H9 (cell line): Measurements from ENCODE around the gene ZNF474. TPM values are rescaled to one million over a fixed set of nuclear protein-coding genes. Genes with fewer than 3 reads are reported as not detected.

Experiments used
- DNase-seq: peaks from one replicate; pipeline ENCODE4 v3.0.0-alpha.2; 2017
- H2AFZ ChIP-seq: one replicate; pipeline ENCODE4 v1.6.1; 2013; ENCODE audit warnings: mild to moderate bottlenecking, low read length, control low read depth, moderate library complexity
- H2AK5ac ChIP-seq: 2 replicates; pipeline ENCODE4 v1.6.1; 2013; ENCODE audit warnings: low read length, control low read depth, mixed read lengths; ENCODE audit not compliant: insufficient read length
- H2BK120ac ChIP-seq: one replicate; pipeline ENCODE4 v1.6.1; 2013; ENCODE audit warnings: low read depth, mild to moderate bottlenecking, low read length, control low read depth, inconsistent platforms; ENCODE audit not compliant: poor library complexity, severe bottlenecking
- H2BK12ac ChIP-seq: 2 replicates; pipeline ENCODE4 v1.6.1; 2013; ENCODE audit warnings: low read length, control low read depth, mixed read lengths, low read depth; ENCODE audit not compliant: insufficient read length
- H2BK15ac ChIP-seq: 2 replicates; pipeline ENCODE4 v1.6.1; 2013; ENCODE audit warnings: low read depth, low read length, control low read depth
- H2BK20ac ChIP-seq: one replicate; pipeline ENCODE4 v1.6.1; 2013; ENCODE audit warnings: low read depth, mild to moderate bottlenecking, low read length, control low read depth, inconsistent platforms; ENCODE audit not compliant: poor library complexity, severe bottlenecking
- H2BK5ac ChIP-seq: 2 replicates; pipeline ENCODE4 v1.6.1; 2013; ENCODE audit warnings: low read length, control low read depth, mixed read lengths; ENCODE audit not compliant: insufficient read length
- H3K14ac ChIP-seq: 2 replicates; pipeline ENCODE4 v1.6.1; 2013; ENCODE audit warnings: low read length, control low read depth; ENCODE audit not compliant: insufficient read depth
- H3K18ac ChIP-seq: 2 replicates; pipeline ENCODE4 v1.6.1; 2013; ENCODE audit warnings: low read depth, mild to moderate bottlenecking, mixed read lengths, low read length, control low read depth; ENCODE audit not compliant: insufficient read length
- H3K23ac ChIP-seq: 2 replicates; pipeline ENCODE4 v1.6.1; 2013; ENCODE audit warnings: low read length, control low read depth, mixed read lengths, low read depth; ENCODE audit not compliant: insufficient read length
- H3K23me2 ChIP-seq: 2 replicates; pipeline ENCODE4 v1.6.1; 2013; ENCODE audit warnings: low read depth, mild to moderate bottlenecking, mixed read lengths, low read length, control low read depth; ENCODE audit not compliant: insufficient read length, poor library complexity, severe bottlenecking
- H3K27ac ChIP-seq: 2 replicates; pipeline ENCODE4 v1.5.1; 2013; ENCODE audit warnings: low read length, control low read depth, mixed read lengths, low read depth; ENCODE audit not compliant: insufficient read length
- H3K27me3 ChIP-seq: 2 replicates; pipeline ENCODE4 v1.6.1; 2013; ENCODE audit warnings: low read length, control low read depth, inconsistent platforms; ENCODE audit not compliant: insufficient read depth
- H3K4ac ChIP-seq: 2 replicates; pipeline ENCODE4 v1.6.1; 2013; ENCODE audit warnings: low read depth, mild to moderate bottlenecking, control low read depth, inconsistent platforms, low read length, moderate library complexity
- H3K4me1 ChIP-seq: 2 replicates; pipeline ENCODE4 v1.6.1; 2013; ENCODE audit warnings: low read length, control low read depth, inconsistent platforms; ENCODE audit not compliant: insufficient read depth
- H3K4me2 ChIP-seq: 2 replicates; pipeline ENCODE4 v1.6.1; 2013; ENCODE audit warnings: low read length, control low read depth, mixed read lengths; ENCODE audit not compliant: insufficient read length, insufficient read depth
- H3K56ac ChIP-seq: 2 replicates; pipeline ENCODE4 v1.6.1; 2013; ENCODE audit warnings: low read depth, mild to moderate bottlenecking, mixed read lengths, low read length, control low read depth; ENCODE audit not compliant: insufficient read length
- H3K79me1 ChIP-seq: 2 replicates; pipeline ENCODE4 v1.6.1; 2013; ENCODE audit warnings: low read depth, mild to moderate bottlenecking, moderate library complexity, low read length, control low read depth, inconsistent platforms; ENCODE audit not compliant: insufficient read depth, poor library complexity, severe bottlenecking
- H3K79me2 ChIP-seq: 2 replicates; pipeline ENCODE4 v1.6.1; 2013; ENCODE audit warnings: low read length, control low read depth, inconsistent platforms; ENCODE audit not compliant: insufficient read depth
- H3K9ac ChIP-seq: 2 replicates; pipeline ENCODE4 v1.6.1; 2013; ENCODE audit warnings: low read length, control low read depth, mixed read lengths; ENCODE audit not compliant: insufficient read length; ENCODE audit errors: extremely low read depth
- H3K9me3 ChIP-seq: one replicate; pipeline ENCODE4 v1.6.1; 2013; ENCODE audit warnings: low read depth, low read length, inconsistent platforms; ENCODE audit not compliant: control insufficient read depth
- H3T11ph ChIP-seq: one replicate; pipeline ENCODE4 v1.6.1; 2013; ENCODE audit warnings: mild to moderate bottlenecking, low read length, control low read depth, inconsistent platforms
- H4K20me1 ChIP-seq: one replicate; pipeline ENCODE4 v1.6.1; 2013; ENCODE audit not compliant: control insufficient read depth, insufficient read length, insufficient read depth
- H4K5ac ChIP-seq: 2 replicates; pipeline ENCODE4 v1.6.1; 2013; ENCODE audit warnings: low read depth, mild to moderate bottlenecking, mixed read lengths, low read length, control low read depth; ENCODE audit not compliant: insufficient read length
- H4K8ac ChIP-seq: replicated peaks from 2 replicates; pipeline ENCODE4 v1.6.1; 2013; ENCODE audit warnings: low read length, control low read depth, mixed read lengths, low read depth; ENCODE audit not compliant: insufficient read length
- H4K91ac ChIP-seq: 2 replicates; pipeline ENCODE4 v1.6.1; 2013; ENCODE audit warnings: low read depth, mild to moderate bottlenecking, moderate library complexity, mixed read lengths, low read length, control low read depth; ENCODE audit not compliant: insufficient read length
- H3K27ac Mint-ChIP-seq, 3 experiments: 2 replicates in 2 of 3; 3 replicates in 1 of 3; pipeline ENCODE4 v1.8.0; 2020 to 2021; ENCODE audit warnings: mixed read lengths in 3 of 3, mild to moderate bottlenecking in 1 of 3, moderate library complexity in 1 of 3
- H3K27me3 Mint-ChIP-seq: 2 replicates; pipeline ENCODE4 v1.8.0; 2021; ENCODE audit warnings: low read depth, mild to moderate bottlenecking, moderate library complexity, mixed read lengths
- H3K36me3 Mint-ChIP-seq, 3 experiments: 2 replicates in 2 of 3; 3 replicates in 1 of 3; pipeline ENCODE4 v1.8.0; 2020 to 2021; ENCODE audit warnings: low read depth in 3 of 3, mixed read lengths in 3 of 3; ENCODE audit not compliant: insufficient read depth in 1 of 3
- H3K4me1 Mint-ChIP-seq, 2 experiments: 2 replicates each; pipeline ENCODE4 v1.8.0; 2020; ENCODE audit warnings: mixed read lengths in 2 of 2
- H3K4me3 Mint-ChIP-seq, 2 experiments: 2 replicates in 1 of 2; 3 replicates in 1 of 2; pipeline ENCODE4 v1.8.0; 2020 to 2021; ENCODE audit warnings: mild to moderate bottlenecking in 2 of 2, mixed read lengths in 2 of 2, moderate library complexity in 1 of 2
- H3K9me3 Mint-ChIP-seq, 2 experiments: 2 replicates in 1 of 2; 3 replicates in 1 of 2; pipeline ENCODE4 v1.8.0; 2020; ENCODE audit warnings: mild to moderate bottlenecking in 2 of 2, mixed read lengths in 2 of 2, moderate library complexity in 1 of 2
- WGBS: extraction: QIAGEN DNeasy Blood & Tissue Kit; methylation state at CpG from one replicate; pipeline ENCODE4 v1.1.7; 2013; ENCODE audit warnings: missing lambda C conversion rate, low lambda C conversion rate, mixed read lengths; ENCODE audit not compliant: insufficient read length; ENCODE audit errors: extremely low coverage; 5-methylcytosine and 5-hydroxymethylcytosine counted together
- total RNA-seq: library from RNA; stranded (reverse); gene quantifications from 2 replicates; pipeline ENCODE4 v1.2.1, GENCODE V29; 2021
- TF ChIP-seq, protein P1 (sequence below): fragments of 200-600 bp; sonication (generic); conservative IDR thresholded peaks from 3 replicates; pipeline ENCODE4 v1.8.0; 2021; ENCODE audit warnings: antibody characterized with exemption, mild to moderate bottlenecking

ZNF474 gene
- total RNA-seq, 1 experiment from 2014 or later = not detected

DNA sequence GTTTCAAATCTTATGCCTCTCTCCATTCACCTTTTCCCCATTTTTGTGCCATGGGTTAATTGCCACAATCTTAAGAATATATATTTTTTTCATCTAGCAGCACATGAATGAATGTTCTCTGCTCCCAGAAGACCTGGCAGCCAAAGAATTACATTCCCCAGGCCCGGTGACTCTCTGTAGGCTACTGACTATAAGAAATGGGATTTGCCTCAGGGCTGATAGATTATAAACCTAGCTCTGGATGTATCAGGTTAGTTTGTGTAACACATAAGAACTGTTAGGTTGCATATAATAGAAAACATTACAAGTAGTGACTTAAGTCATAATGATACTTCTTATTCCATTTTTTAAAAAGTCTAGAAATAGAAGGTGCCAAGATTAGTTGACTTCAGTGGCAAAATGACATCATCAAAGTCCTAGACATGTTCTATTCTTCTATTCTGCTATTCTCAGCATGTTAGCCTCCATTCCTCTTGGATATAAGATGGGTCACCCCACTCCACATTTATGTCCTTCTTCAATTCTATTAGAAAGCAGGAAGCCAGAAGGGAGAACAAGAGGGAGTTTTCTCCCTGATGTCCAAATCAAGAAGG, 10.9 kb upstream of the ZNF474 start:
- Histone ChIP-seq H4K8ac (no peak overlapping the region), H2BK12ac (no peak overlapping the region), H3K4me2 (no peak overlapping the region), H2BK120ac (no peak overlapping the region), H3K23me2 (no peaks in the 10 kb centered on the region), H2BK5ac (no peak overlapping the region), H3K4me1 (peaks cover 7% of the 10 kb centered on the region; the same call in 1 of the 2 replicates), H3K27ac (no peak overlapping the region), H3K4ac (no peak overlapping the region), H4K20me1 (no peaks in the 10 kb centered on the region), H3K23ac (no peak overlapping the region), H2AK5ac (no peak overlapping the region), H3K27me3 (no peaks in the 10 kb centered on the region), H2BK20ac (no peak overlapping the region), H3K18ac (no peak overlapping the region), H3K56ac (no peak overlapping the region), H3K14ac (no peak overlapping the region), H3K79me1 (no peaks in the 10 kb centered on the region), H4K5ac (no peak overlapping the region), H4K91ac (no peak overlapping the region), H3K79me2 (no peaks in the 10 kb centered on the region), H2BK15ac (no peak overlapping the region), H2AFZ (no peak overlapping the region), H3K9me3 (no peaks in the 10 kb centered on the region), H3K9ac (no peak overlapping the region), H3T11ph (no peak overlapping the region)
- DNase-seq = no peak
- Mint-ChIP-seq H3K27ac (no peak overlapping the region), H3K27me3 (no peaks in the 10 kb centered on the region), H3K4me1 (peaks cover 21 to 25% of the 10 kb centered on the region in 2 experiments), H3K36me3 (no peaks in the 10 kb centered on the region), H3K9me3 (no peaks in the 10 kb centered on the region; a peak in 1 of 5 replicates), H3K4me3 (no peak overlapping the region)
- TF ChIP-seq, protein P1, sequence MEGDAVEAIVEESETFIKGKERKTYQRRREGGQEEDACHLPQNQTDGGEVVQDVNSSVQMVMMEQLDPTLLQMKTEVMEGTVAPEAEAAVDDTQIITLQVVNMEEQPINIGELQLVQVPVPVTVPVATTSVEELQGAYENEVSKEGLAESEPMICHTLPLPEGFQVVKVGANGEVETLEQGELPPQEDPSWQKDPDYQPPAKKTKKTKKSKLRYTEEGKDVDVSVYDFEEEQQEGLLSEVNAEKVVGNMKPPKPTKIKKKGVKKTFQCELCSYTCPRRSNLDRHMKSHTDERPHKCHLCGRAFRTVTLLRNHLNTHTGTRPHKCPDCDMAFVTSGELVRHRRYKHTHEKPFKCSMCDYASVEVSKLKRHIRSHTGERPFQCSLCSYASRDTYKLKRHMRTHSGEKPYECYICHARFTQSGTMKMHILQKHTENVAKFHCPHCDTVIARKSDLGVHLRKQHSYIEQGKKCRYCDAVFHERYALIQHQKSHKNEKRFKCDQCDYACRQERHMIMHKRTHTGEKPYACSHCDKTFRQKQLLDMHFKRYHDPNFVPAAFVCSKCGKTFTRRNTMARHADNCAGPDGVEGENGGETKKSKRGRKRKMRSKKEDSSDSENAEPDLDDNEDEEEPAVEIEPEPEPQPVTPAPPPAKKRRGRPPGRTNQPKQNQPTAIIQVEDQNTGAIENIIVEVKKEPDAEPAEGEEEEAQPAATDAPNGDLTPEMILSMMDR = no peak
- WGBS = no CpG with 5 or more reads among the region's 1 CpG
